Gastrocnemius medialis (tissue), 4 donors: Measurements from ENCODE around the gene KCNQ2.

ENCODE experiments used
- CTCF ChIP-seq, 5 experiments: fragments of 450-650 bp in 3 of 5; fragments of 200-600 bp in 2 of 5; sonication (generic) in 2 of 5; IDR thresholded peaks in 4 of 5; conservative IDR thresholded peaks in 1 of 5; 1 replicate in 4 of 5; 2 replicates in 1 of 5; pipeline ENCODE4 v1.5.1; 2016 to 2019; ENCODE audit warnings: antibody characterized with exemption in 5 of 5, mild to moderate bottlenecking in 3 of 5, moderate library complexity in 3 of 5
- POLR2A ChIP-seq, 2 donors: fragments of 450-650 bp; IDR thresholded peaks; one replicate each; pipeline ENCODE4 v1.6.1; 2017; ENCODE audit warnings: antibody characterized with exemption in 2 of 2, mild to moderate bottlenecking in 2 of 2, moderate library complexity in 2 of 2

- TF ChIP-seq POLR2A (IDR thresholded peaks at IDR 0.05) (no peak), CTCF (IDR thresholded peaks at IDR 0.05 in 4 of 5, conservative IDR thresholded peaks at IDR 0.05 in 1 of 5) (no peak)
These were observed 95.1 kb downstream of the KCNQ2 start for GRCh38 chr20:63377256-63377941.
